Endothelial cell (in vitro differentiated cells): Measurements from ENCODE around the gene WDR6. TPM values are rescaled to one million over a fixed set of nuclear protein-coding genes. Genes with fewer than 3 reads are reported as not detected.
A peak's percentile ranks its signal among the peaks of the same experiment; 100 is the strongest.

ENCODE experiments used
- DNase-seq: peaks from one replicate; pipeline ENCODE4 v3.0.0; 2021; ENCODE audit warnings: low spot score
- H3K27ac Mint-ChIP-seq: one replicate; pipeline ENCODE4 v1.8.0; 2021; ENCODE audit warnings: mixed read lengths, inconsistent platforms; ENCODE audit not compliant: unreplicated experiment
- H3K27me3 Mint-ChIP-seq: one replicate; pipeline ENCODE4 v1.8.0; 2021; ENCODE audit warnings: mild to moderate bottlenecking, moderate library complexity, mixed read lengths, inconsistent platforms; ENCODE audit not compliant: unreplicated experiment
- H3K36me3 Mint-ChIP-seq: one replicate; pipeline ENCODE4 v1.8.0; 2021; ENCODE audit warnings: mild to moderate bottlenecking, low read depth, mixed read lengths, inconsistent platforms; ENCODE audit not compliant: unreplicated experiment
- H3K4me1 Mint-ChIP-seq: one replicate; pipeline ENCODE4 v1.8.0; 2021; ENCODE audit warnings: mild to moderate bottlenecking, mixed read lengths, inconsistent platforms; ENCODE audit not compliant: unreplicated experiment
- H3K4me3 Mint-ChIP-seq: one replicate; pipeline ENCODE4 v1.8.0; 2021; ENCODE audit warnings: mild to moderate bottlenecking, mixed read lengths, inconsistent platforms; ENCODE audit not compliant: unreplicated experiment
- H3K9me3 Mint-ChIP-seq: one replicate; pipeline ENCODE4 v1.8.0; 2021; ENCODE audit warnings: mixed read lengths, inconsistent platforms; ENCODE audit not compliant: unreplicated experiment
- CTCF ChIP-seq: fragments of 200-600 bp; sonication (generic); IDR thresholded peaks from one replicate; pipeline ENCODE4 v1.5.0; 2021; ENCODE audit warnings: antibody characterized with exemption; ENCODE audit not compliant: unreplicated experiment
- total RNA-seq: library from RNA; stranded (reverse); fragmentation: NEBNext Ultra II Directional; extraction: Animal tissue kit (Norgen Biotek cat#: 25700); gene quantifications from one replicate; pipeline ENCODE4 v1.2.1, GENCODE V29; 2021; ENCODE audit not compliant: unreplicated experiment

WDR6 gene
- total RNA-seq, 1 donor from 2014 or later, result 148 TPM

GRCh38 chr3:49021213-49021812 lies 14.1 kb downstream of the WDR6 start:
- peak; percentile 97 for DNase-seq
- Mint-ChIP-seq H3K36me3 (peaks cover 27% of the 10 kb centered on the region), H3K4me3 (peak overlapping the region; percentile 96), H3K9me3 (no peaks in the 10 kb centered on the region), H3K27ac (peak overlapping the region; percentile 89), H3K4me1 (peaks cover 18% of the 10 kb centered on the region), H3K27me3 (peaks cover 17% of the 10 kb centered on the region)
- no peak for TF ChIP-seq CTCF

GRCh38 chr3:49021813-49022687 lies 14.9 kb downstream of the WDR6 start, which contains the start of gene NDUFAF3:
Gene NDUFAF3 (plus strand): TSS chr3:49022121. CDS start chr3:49022145, 24 bp downstream.
- DNase-seq, result peak; percentile 98
- Mint-ChIP-seq H3K27ac (peak within 1 kb of the TSS; percentile 89), H3K36me3 (peaks cover 27% of the 10 kb centered on the region), H3K9me3 (no peaks in the 10 kb centered on the region), H3K4me1 (peaks cover 18% of the 10 kb centered on the region), H3K4me3 (peak within 1 kb of the TSS; percentile 96), H3K27me3 (peaks cover 15% of the 10 kb centered on the region)
- peak; percentile 88 for TF ChIP-seq CTCF

- Mint-ChIP-seq H3K36me3 (peaks cover 27% of the 10 kb centered on the region), H3K4me3 (peak overlapping the region; percentile 95), H3K4me1 (peaks cover 18% of the 10 kb centered on the region), H3K9me3 (no peaks in the 10 kb centered on the region), H3K27ac (peak overlapping the region; percentile 89), H3K27me3 (peaks cover 15% of the 10 kb centered on the region)
- no peak for DNase-seq
- TF ChIP-seq CTCF, result no peak
Measured at GRCh38 chr3:49022688-49023171, 15.5 kb downstream of the WDR6 start.

GRCh38 chr3:49023775-49024174 lies 16.6 kb downstream of the WDR6 start:
- peaks cover 27% of the 10 kb centered on the region for H3K36me3 Mint-ChIP-seq
- DNase-seq, result no peak
- H3K27me3 Mint-ChIP-seq, result peaks cover 15% of the 10 kb centered on the region
- H3K4me1 Mint-ChIP-seq, result peaks cover 22% of the 10 kb centered on the region
- no peaks in the 10 kb centered on the region for H3K9me3 Mint-ChIP-seq
- H3K4me3 Mint-ChIP-seq, result no peak overlapping the region
- no peak for TF ChIP-seq CTCF
- no peak overlapping the region for H3K27ac Mint-ChIP-seq
